SKM-1 treated with dmso at 0.1 percent for 144 hours (cell line): ENCODE data around the gene SRPK2.
"Not testable (repeated sequence)": the region's sequence is repeated elsewhere in the genome, so short reads cannot be mapped to it uniquely, and the experiment has no call there.

Experiments
- DNase-seq: peaks from one replicate; lab custom pipeline; 2025; ENCODE audit not compliant: unreplicated experiment; lab: John Stamatoyannopoulos, UW

SRPK2 gene

GRCh38 chr7:105377903-105378302, 10.8 kb downstream of the SRPK2 start:
- DNase-seq, result no peak

DNA sequence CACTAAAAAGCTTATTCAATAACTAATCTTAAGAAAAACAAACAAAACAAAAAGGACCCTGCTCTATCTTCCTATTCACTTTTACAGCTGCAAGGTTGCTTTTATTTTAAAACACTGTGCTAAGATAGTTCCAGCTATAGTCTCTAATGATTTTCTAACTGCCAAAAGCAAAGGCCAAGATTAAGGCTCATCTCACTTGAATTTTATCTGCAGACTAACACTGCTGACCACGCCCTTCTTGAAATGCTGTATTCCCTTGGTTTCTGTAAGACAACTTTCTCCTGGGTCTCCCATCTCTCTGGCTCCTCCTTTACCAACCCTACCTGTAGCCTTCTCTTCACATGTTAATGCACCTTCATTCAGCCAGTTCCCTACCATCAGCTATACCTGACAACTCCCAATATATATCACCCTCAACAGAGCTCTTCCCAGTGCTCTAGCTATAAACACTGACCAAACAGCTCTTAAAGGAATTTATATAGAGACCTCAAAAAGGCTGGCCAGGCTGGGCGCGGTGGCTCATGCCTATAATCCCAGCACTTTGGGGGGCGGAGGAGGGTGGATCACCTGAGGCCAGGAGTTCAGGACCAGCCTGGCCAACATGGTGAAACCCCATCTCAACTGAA, 11.7 kb downstream of the SRPK2 start:
- DNase-seq, result no peak

DNA sequence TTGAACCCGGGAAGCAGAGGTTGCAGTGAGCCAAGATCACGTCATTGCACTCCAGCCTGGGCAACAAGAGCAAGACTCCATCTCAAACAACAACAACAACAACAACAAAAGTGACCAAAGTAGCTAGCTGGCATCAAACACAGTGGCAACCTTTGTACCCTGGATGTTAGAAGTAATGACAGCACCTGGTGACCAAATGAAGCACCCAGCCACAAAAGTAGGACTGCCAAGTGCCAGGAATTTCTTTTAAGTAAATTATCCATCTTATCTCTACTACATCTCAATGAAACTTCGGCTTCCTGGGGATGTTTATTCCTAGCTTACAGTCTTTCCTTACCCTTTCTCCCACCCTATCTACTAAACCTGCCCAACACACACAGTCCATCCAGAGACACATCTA, 18.8 kb downstream of the SRPK2 start:
- DNase-seq, result no peak

GRCh38 chr7:105367458-105367857, 21.3 kb downstream of the SRPK2 start:
- no peak for DNase-seq

- DNase-seq, result no peak
These were observed 22.9 kb downstream of the SRPK2 start for GRCh38 chr7:105365541-105366534.

- DNase-seq, result no peak
These were observed 24.0 kb downstream of the SRPK2 start for GRCh38 chr7:105364684-105365083.

DNA sequence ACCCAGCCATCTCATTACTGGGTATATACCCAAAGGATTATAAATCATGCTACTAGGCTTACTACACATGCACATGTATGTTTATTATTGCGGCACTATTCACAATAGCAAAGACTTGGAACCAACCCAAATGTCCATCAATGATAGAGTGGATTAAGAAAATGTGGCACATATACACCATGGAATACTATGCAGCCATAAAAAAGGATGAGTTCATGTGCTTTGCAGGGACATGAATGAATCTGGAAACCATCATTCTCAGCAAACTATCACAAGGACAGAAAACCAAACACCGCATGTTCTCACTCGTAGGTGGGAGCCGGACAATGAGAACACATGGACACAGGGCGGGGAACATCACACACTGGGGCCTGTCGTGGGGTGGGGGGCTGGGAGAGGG, 25.1 kb downstream of the SRPK2 start:
- DNase-seq, result not testable (repeated sequence)

DNA sequence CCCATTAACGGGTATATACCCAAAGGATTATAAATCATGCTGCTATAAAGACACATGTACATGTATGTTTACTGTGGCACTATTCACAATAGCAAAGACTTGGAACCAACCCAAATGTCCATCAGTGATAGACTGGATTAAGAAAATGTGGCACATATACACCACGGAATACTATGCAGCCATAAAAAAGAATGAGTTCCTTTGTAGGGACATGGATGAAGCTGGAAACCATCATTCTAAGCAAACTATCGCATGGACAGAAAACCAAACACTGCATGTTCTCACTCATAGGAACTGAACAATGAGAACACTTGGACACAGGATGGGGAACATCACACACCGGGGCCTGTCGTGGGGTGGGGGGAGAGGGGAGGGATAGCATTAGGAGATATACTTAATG, 26.0 kb downstream of the SRPK2 start:
- not testable (repeated sequence) for DNase-seq

- not testable (repeated sequence) for DNase-seq
These were observed 26.7 kb downstream of the SRPK2 start for GRCh38 chr7:105361995-105362394.

GRCh38 chr7:105360149-105360548, 28.6 kb downstream of the SRPK2 start:
- not testable (repeated sequence) for DNase-seq

GRCh38 chr7:105355701-105356100, 33.0 kb downstream of the SRPK2 start:
- no peak for DNase-seq

DNA sequence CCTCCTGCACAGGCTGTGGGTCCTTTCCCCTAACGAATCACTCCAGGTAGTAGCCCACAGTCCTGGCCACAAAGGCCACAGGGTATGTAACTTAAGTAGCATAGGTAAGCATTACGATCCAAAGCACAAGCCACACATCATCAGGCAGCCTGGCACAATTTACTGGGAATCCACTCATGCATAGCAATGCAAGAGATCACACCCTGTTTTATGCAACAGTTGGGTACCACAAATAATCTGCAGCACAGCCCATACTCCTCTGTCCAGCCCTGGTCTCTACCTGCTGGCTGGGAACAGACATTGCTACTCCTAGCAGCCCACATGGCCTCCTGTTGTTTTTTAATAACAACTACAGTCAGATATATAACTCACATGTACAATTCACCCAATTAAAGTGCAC, 34.3 kb downstream of the SRPK2 start:
- DNase-seq, result no peak

GRCh38 chr7:105353752-105354328, 34.9 kb downstream of the SRPK2 start:
- DNase-seq, result peak; percentile 37

GRCh38 chr7:105352901-105353668, 35.6 kb downstream of the SRPK2 start:
- DNase-seq, result no peak

- peak; percentile 97 for DNase-seq
These were observed 36.6 kb downstream of the SRPK2 start for GRCh38 chr7:105352018-105352612.

DNA sequence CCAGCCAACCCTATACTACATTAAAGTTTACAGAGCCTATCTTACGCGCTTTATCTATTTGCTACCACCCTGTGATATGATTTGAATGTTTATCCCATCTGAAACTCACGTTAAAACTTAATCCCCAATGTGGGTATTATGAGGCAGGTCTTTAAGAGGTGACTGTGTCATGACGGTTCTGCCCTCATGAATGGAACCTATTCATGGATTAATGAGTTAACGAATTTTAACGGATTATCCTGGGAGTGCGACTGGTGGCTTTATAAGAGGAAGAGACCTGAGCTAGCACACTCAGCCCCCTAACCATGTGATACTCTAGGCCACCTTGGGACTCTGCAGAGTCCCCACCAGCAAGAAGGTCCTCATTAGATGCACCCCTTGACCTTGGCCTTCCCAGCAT, 37.8 kb downstream of the SRPK2 start:
- no peak for DNase-seq

DNA sequence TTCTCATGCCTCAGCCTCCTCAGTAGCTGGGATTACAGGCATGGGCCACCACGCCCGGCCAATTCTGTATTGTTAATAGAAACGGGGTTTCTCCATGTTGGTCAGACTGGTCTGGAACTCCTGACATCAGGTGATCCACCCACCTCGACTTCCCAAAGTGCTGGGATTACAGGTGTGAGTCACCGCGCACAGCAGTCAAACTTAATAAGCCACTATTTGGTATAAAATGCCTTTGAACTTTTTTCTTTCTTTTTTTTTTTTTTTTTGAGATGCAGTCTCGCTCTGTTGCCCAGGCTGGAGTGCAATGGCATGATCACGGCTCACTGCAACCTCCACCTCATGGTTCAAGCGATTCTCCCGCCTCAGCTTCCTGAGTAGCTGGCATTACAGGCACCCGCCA, 40.5 kb downstream of the SRPK2 start:
- not testable (repeated sequence) for DNase-seq

DNA sequence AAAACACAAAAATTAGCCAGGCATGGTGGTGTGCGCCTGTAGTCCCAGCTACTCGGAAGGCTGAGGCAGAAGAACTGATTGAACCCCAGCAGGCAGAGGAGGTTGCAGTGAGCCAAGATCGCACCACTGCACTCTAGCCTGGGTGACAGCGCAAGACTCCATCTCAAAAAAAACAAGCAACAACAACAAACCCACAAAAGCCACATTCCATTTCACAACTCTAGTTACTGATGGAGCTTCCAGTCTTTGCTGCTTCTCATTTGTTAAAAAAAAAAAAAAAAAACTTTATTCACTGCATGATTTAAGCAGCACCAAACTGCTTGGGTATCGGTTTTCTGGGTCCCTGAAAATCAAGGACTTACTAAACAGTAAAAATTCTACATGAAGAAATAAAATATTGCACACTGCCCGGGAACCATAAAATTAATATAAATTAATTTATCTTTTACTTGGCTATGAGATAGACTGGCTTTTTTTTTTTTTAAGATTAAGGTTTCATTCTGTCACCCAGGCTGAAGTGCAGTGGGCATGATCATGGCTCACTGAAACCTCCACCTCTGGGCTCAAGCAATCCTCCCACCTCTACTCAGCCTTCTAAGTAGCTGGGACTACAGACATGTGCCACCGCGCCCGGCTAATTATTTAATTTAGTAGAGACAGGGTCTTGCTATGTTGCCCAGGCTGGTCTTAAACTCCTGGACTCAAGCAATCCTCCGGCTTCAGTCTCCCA, 42.0 kb downstream of the SRPK2 start:
- DNase-seq, result peak; percentile 71

DNA sequence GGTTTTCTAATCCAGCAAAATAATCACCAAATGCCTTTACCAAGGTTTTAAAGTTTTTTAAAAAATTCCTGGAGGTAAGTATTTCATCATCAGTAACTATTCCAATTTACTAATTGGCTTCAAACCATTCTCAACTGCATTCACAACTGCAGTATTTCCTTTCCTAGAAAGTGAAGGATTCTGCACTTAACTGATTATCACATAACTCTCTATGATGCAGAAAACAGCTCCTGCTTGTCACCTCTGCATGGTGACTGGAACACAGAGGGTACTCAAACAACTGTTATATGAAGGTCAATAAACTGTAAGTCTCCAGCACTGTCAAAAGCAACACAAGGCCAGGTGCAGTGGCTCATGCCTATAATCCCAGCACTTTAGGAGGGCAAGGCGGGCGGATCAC, 42.6 kb downstream of the SRPK2 start:
- DNase-seq, result no peak

DNA sequence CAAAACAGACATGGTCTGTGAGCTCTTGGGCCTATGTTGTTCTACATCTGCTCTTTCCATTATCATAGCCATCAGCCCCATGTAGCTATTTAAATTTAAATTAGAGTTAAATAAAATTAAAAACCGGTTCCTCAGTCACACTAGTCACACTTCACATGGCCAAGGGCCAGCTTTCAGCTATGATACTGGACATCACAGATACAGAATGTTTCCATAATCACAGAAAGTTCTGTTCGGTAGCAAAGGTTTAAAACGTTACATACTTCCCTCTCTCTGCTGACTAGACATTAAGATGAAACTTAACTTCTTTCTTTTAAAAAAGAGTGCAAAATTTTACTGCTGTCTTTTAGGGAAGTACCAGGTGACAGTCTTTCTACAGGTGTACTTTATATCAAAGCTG, 43.0 kb downstream of the SRPK2 start:
- DNase-seq, result no peak
